Astrocyte (in vitro differentiated cells and primary cell): ENCODE results near the gene GPER1. TPM values are rescaled to one million over a fixed set of nuclear protein-coding genes. Genes with fewer than 3 reads are reported as not detected.

Experiments
- DNase-seq: peaks from one replicate; pipeline ENCODE4 v3.0.0-alpha.2; 2010; ENCODE audit warnings: low read depth
- FAIRE-seq: peaks from 2 replicates; lab custom pipeline; 2011; peaks lifted over from hg19 to GRCh38; lab: Jason Lieb, UNC
- H2AFZ ChIP-seq: 2 replicates; pipeline ENCODE4 v1.6.0; 2012; ENCODE audit warnings: low read depth, low read length, inconsistent platforms
- H3K27ac ChIP-seq: 2 replicates; pipeline ENCODE4 v1.5.1; 2011; ENCODE audit warnings: low read depth, low read length, inconsistent platforms
- H3K27me3 ChIP-seq: 2 replicates; pipeline ENCODE4 v1.6.0; 2011; ENCODE audit warnings: low read length, inconsistent platforms; ENCODE audit not compliant: insufficient read depth
- H3K36me3 ChIP-seq: 2 replicates; pipeline ENCODE4 v1.5.1; 2011; ENCODE audit warnings: low read length, inconsistent platforms; ENCODE audit not compliant: insufficient read depth
- H3K4me1 ChIP-seq: 2 replicates; pipeline ENCODE4 v1.5.1; 2011; ENCODE audit warnings: low read length, inconsistent platforms; ENCODE audit not compliant: insufficient read depth
- H3K4me2 ChIP-seq: 2 replicates; pipeline ENCODE4 v1.6.0; 2012; ENCODE audit warnings: low read length, inconsistent platforms
- H3K4me3 ChIP-seq: 2 replicates; pipeline ENCODE4 v1.5.1; 2011; ENCODE audit warnings: low read depth, mild to moderate bottlenecking, low read length, inconsistent platforms; ENCODE audit not compliant: insufficient read depth
- H3K79me2 ChIP-seq: 2 replicates; pipeline ENCODE4 v1.6.0; 2012; ENCODE audit warnings: mild to moderate bottlenecking, low read length, inconsistent platforms; ENCODE audit not compliant: insufficient read depth
- H3K9ac ChIP-seq: 2 replicates; pipeline ENCODE4 v1.6.0; 2012; ENCODE audit warnings: mild to moderate bottlenecking, low read length, inconsistent platforms
- H3K9me3 ChIP-seq: 2 replicates; pipeline ENCODE4 v1.5.1; 2012; ENCODE audit warnings: low read depth, mild to moderate bottlenecking, low read length, inconsistent platforms; ENCODE audit not compliant: insufficient read depth
- H4K20me1 ChIP-seq: 2 replicates; pipeline ENCODE4 v1.6.0; 2012; ENCODE audit warnings: low read length, inconsistent platforms; ENCODE audit not compliant: insufficient read depth
- H3K27ac Mint-ChIP-seq: one replicate; pipeline ENCODE4 v1.8.0; 2021; ENCODE audit warnings: mild to moderate bottlenecking, mixed read lengths; ENCODE audit not compliant: unreplicated experiment
- H3K27me3 Mint-ChIP-seq: one replicate; pipeline ENCODE4 v1.8.0; 2021; ENCODE audit warnings: low read depth, mixed read lengths; ENCODE audit not compliant: unreplicated experiment
- H3K36me3 Mint-ChIP-seq: one replicate; pipeline ENCODE4 v1.8.0; 2021; ENCODE audit warnings: low read depth, mixed read lengths; ENCODE audit not compliant: unreplicated experiment
- H3K4me1 Mint-ChIP-seq: one replicate; pipeline ENCODE4 v1.8.0; 2021; ENCODE audit warnings: low read depth, mixed read lengths; ENCODE audit not compliant: unreplicated experiment
- H3K4me3 Mint-ChIP-seq: one replicate; pipeline ENCODE4 v1.8.0; 2021; ENCODE audit warnings: mild to moderate bottlenecking, moderate library complexity, mixed read lengths; ENCODE audit not compliant: unreplicated experiment
- H3K9me3 Mint-ChIP-seq: one replicate; pipeline ENCODE4 v1.8.0; 2021; ENCODE audit warnings: mild to moderate bottlenecking, mixed read lengths; ENCODE audit not compliant: unreplicated experiment
- EZH2 ChIP-seq: IDR thresholded peaks from 2 replicates; pipeline ENCODE4 v1.6.1; 2012; ENCODE audit warnings: mild to moderate bottlenecking, low read length, inconsistent platforms; ENCODE audit not compliant: insufficient read depth
- total RNA-seq: library from RNA; stranded (reverse); gene quantifications from 2 replicates; pipeline ENCODE4 v1.2.1, GENCODE V29; 2021
- TF ChIP-seq, protein P1 (sequence below): IDR thresholded peaks from 2 replicates; pipeline ENCODE4 v1.5.1; 2011; ENCODE audit warnings: low read depth, mild to moderate bottlenecking, inconsistent platforms, low read length, moderate library complexity; ENCODE audit not compliant: insufficient read depth

GPER1 gene
- total RNA-seq, 1 donor from 2014 or later, result 17.4 TPM

DNA sequence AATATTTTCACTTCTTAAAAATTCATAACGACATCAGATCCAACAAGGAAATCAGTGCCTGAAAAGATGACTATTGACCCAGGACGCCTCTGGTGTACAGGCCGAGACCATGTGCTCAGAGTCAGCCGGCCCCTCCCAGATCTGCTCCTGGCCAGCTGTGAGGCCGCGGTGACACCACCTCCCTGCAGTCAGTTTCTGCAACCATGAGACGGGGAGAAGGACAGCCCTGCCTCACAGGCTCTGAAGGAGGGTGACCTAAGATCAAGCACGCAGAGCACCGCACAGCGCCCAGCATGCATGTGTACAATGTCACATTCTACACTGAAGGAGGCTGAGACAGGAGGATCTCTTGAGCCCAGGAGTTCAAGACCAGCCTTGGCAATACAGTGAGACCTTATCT lies 2.6 kb upstream of the GPER1 start:
- DNase-seq (no peak), FAIRE-seq (no peak)
- H3K9ac ChIP-seq, result no peak overlapping the region
- Mint-ChIP-seq H3K9me3 (no peaks in the 10 kb centered on the region), H3K4me1 (peaks cover 32% of the 10 kb centered on the region), H3K4me3 (no peak overlapping the region), H3K36me3 (peaks cover 7% of the 10 kb centered on the region), H3K27me3 (no peaks in the 10 kb centered on the region), H3K27ac (peak overlapping the region; percentile 58)
- no peaks in the 10 kb centered on the region for H3K27me3 ChIP-seq
- H3K79me2 ChIP-seq, result no peaks in the 10 kb centered on the region
- no peak overlapping the region for H3K4me3 ChIP-seq
- peaks cover 52% of the 10 kb centered on the region for H3K4me1 ChIP-seq
- H3K4me2 ChIP-seq, result no peak overlapping the region
- H3K36me3 ChIP-seq, result no peaks in the 10 kb centered on the region
- no peak overlapping the region for H3K27ac ChIP-seq
- no peaks in the 10 kb centered on the region for H3K9me3 ChIP-seq
- TF ChIP-seq, protein P1, sequence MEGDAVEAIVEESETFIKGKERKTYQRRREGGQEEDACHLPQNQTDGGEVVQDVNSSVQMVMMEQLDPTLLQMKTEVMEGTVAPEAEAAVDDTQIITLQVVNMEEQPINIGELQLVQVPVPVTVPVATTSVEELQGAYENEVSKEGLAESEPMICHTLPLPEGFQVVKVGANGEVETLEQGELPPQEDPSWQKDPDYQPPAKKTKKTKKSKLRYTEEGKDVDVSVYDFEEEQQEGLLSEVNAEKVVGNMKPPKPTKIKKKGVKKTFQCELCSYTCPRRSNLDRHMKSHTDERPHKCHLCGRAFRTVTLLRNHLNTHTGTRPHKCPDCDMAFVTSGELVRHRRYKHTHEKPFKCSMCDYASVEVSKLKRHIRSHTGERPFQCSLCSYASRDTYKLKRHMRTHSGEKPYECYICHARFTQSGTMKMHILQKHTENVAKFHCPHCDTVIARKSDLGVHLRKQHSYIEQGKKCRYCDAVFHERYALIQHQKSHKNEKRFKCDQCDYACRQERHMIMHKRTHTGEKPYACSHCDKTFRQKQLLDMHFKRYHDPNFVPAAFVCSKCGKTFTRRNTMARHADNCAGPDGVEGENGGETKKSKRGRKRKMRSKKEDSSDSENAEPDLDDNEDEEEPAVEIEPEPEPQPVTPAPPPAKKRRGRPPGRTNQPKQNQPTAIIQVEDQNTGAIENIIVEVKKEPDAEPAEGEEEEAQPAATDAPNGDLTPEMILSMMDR, result no peak
- no peak for TF ChIP-seq EZH2
- H4K20me1 ChIP-seq, result peaks cover 86% of the 10 kb centered on the region
- no peak overlapping the region for H2AFZ ChIP-seq

DNA sequence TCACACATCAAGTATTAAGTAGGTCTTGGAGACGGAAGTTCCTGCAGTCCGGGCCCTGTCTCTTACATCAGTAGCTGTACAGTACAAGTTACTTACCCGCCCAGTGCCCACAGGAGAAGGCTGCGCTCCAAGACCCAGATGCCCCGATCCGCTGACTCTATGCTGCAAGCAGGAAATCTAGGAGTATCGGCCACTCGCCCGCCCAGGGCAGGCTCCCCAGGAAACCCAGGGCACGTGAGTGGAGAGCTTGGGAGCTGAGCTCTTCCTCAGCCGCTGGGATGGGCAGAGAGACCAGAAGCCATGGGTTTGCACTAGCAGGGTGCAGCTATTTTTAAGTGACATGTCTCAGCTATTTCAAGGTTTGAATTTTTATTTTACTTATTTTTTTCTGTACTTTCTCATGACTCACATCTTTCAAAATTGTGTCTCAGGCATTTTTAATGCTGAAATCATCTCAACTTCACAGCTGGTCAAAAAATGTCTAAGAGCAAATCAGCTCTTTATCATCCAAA lies 1.9 kb upstream of the GPER1 start:
- no peak overlapping the region for H3K27ac ChIP-seq
- H3K36me3 ChIP-seq, result no peaks in the 10 kb centered on the region
- peaks cover 56% of the 10 kb centered on the region for H3K4me1 ChIP-seq
- TF ChIP-seq, protein P1, result no peak
- no peak for TF ChIP-seq EZH2
- DNase-seq (no peak), FAIRE-seq (no peak)
- H2AFZ ChIP-seq, result no peak overlapping the region
- H3K27me3 ChIP-seq, result no peaks in the 10 kb centered on the region
- Mint-ChIP-seq H3K27ac (peak overlapping the region; percentile 83), H3K9me3 (no peaks in the 10 kb centered on the region), H3K4me3 (peak overlapping the region; percentile 64), H3K4me1 (peaks cover 36% of the 10 kb centered on the region), H3K36me3 (peaks cover 7% of the 10 kb centered on the region), H3K27me3 (no peaks in the 10 kb centered on the region)
- H3K4me2 ChIP-seq, result peak overlapping the region; percentile 87
- H3K79me2 ChIP-seq, result no peaks in the 10 kb centered on the region
- H4K20me1 ChIP-seq, result peaks cover 83% of the 10 kb centered on the region
- no peaks in the 10 kb centered on the region for H3K9me3 ChIP-seq
- no peak overlapping the region for H3K9ac ChIP-seq
- H3K4me3 ChIP-seq, result no peak overlapping the region
